ENCODE data around the gene TSKU. TPM values are rescaled to one million over a fixed set of nuclear protein-coding genes. Genes with fewer than 3 reads are reported as not detected.

The TSKU gene
- total and polyA plus RNA-seq, 9 of the 15 experiments (the other 6 are each of a cell fraction or from before 2014, with no cell fraction given) = 0.60 to 11.9 (median 8.4) TPM

DNA sequence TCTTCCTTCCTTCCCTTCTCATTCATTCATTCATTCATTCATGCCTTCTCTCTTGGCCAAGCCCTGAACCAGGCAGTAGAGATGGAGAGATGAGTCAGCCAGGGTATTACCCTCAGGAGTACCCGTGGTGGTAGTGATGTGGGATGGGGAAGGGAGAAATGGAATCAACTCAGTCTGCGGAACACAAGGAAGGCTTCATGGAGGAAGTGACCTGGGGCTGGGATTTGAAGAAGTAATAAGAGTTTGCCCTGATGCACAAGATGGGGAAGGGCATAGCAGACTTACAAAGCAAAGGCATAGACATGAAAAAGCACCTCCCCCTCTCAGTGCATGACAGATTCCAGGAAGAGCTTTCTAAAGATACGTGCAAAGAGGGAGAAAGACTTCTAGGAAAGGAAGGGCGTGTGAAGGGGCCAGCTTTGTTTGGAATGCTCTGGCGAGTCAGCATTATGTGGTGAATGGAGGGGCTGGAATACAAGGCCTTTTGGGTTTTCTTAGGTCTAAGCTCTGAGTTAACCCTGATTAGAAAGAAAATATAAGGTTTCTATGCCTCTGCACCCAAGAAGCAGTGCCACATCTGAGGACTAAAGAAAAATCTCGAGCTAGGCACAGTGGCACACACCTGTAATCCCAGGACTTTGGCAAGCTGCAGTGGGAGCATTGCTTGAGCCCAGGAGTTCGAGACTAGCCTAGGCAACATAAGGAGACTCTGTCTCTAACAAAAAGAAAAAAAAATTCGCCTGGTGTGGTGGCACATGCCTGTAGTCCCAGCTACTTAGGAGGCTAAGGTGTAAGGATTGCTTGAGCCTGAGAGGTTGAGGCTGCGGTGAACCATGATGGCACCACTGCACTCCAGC, 41.2 kb downstream of the TSKU start (continued):
- TF ChIP-seq CHAMP1 (IDR thresholded peaks at IDR 0.05) = no peak; the same call in 1 of the 2 replicates
- no peak for TF ChIP-seq NRF1 (conservative IDR thresholded peaks at IDR 0.05 in 1 of 2, IDR thresholded peaks at IDR 0.05 in 1 of 2)
- no peak for TF ChIP-seq MITF (IDR thresholded peaks at IDR 0.05)
- TF ChIP-seq TSC22D4 (tag; IDR thresholded peaks at IDR 0.05) = no peak
- no peak for TF ChIP-seq NFATC3 (IDR thresholded peaks at IDR 0.05)
- TF ChIP-seq, protein P1, sequence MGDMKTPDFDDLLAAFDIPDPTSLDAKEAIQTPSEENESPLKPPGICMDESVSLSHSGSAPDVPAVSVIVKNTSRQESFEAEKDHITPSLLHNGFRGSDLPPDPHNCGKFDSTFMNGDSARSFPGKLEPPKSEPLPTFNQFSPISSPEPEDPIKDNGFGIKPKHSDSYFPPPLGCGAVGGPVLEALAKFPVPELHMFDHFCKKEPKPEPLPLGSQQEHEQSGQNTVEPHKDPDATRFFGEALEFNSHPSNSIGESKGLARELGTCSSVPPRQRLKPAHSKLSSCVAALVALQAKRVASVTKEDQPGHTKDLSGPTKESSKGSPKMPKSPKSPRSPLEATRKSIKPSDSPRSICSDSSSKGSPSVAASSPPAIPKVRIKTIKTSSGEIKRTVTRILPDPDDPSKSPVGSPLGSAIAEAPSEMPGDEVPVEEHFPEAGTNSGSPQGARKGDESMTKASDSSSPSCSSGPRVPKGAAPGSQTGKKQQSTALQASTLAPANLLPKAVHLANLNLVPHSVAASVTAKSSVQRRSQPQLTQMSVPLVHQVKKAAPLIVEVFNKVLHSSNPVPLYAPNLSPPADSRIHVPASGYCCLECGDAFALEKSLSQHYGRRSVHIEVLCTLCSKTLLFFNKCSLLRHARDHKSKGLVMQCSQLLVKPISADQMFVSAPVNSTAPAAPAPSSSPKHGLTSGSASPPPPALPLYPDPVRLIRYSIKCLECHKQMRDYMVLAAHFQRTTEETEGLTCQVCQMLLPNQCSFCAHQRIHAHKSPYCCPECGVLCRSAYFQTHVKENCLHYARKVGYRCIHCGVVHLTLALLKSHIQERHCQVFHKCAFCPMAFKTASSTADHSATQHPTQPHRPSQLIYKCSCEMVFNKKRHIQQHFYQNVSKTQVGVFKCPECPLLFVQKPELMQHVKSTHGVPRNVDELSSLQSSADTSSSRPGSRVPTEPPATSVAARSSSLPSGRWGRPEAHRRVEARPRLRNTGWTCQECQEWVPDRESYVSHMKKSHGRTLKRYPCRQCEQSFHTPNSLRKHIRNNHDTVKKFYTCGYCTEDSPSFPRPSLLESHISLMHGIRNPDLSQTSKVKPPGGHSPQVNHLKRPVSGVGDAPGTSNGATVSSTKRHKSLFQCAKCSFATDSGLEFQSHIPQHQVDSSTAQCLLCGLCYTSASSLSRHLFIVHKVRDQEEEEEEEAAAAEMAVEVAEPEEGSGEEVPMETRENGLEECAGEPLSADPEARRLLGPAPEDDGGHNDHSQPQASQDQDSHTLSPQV (IDR thresholded peaks at IDR 0.05) = peak; percentile 81
- no peak for TF ChIP-seq NR1H2 (CRISPR knock-in tag; IDR thresholded peaks at IDR 0.05)
- TF ChIP-seq RCOR1 (IDR thresholded peaks at IDR 0.05; ENCODE audit: borderline replicate concordance in 1 of 2, low read depth in 2 of 2, low read length in 2 of 2) = peak in 1 of 2 experiments; percentile 88; a peak in 2 of 4 replicates
- peak; percentile 49; the same call in 1 of the 2 replicates for TF ChIP-seq HDGF (IDR thresholded peaks at IDR 0.05)
- TF ChIP-seq, protein P2, sequence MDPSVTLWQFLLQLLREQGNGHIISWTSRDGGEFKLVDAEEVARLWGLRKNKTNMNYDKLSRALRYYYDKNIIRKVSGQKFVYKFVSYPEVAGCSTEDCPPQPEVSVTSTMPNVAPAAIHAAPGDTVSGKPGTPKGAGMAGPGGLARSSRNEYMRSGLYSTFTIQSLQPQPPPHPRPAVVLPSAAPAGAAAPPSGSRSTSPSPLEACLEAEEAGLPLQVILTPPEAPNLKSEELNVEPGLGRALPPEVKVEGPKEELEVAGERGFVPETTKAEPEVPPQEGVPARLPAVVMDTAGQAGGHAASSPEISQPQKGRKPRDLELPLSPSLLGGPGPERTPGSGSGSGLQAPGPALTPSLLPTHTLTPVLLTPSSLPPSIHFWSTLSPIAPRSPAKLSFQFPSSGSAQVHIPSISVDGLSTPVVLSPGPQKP (CRISPR knock-in tag; IDR thresholded peaks at IDR 0.05) = no peak
- peak; percentile 82; the same call in 1 of the 2 replicates for TF ChIP-seq EHMT2 (IDR thresholded peaks at IDR 0.05)
- TF ChIP-seq HMGXB4 (CRISPR knock-in tag; IDR thresholded peaks at IDR 0.05) = no peak
- TF ChIP-seq ZNF274 (IDR thresholded peaks at IDR 0.05; ENCODE audit: borderline replicate concordance, low read depth, low read length) = no peak
- TF ChIP-seq ZFP36 (IDR thresholded peaks at IDR 0.05; ENCODE audit: low read depth, low read length, partially characterized antibody) = peak; percentile 98
- no peak for TF ChIP-seq RBM17 (IDR thresholded peaks at IDR 0.05; ENCODE audit: borderline replicate concordance, low read depth, low read length)
- TF ChIP-seq BRD9 (IDR thresholded peaks at IDR 0.05; ENCODE audit: low read depth, partially characterized antibody) = peak; percentile 87

Data from K562 (cell line).